Suppressor macrophage (primary cell): ENCODE results near the gene TRABD.

Source experiments
- DNase-seq, 4 experiments: peaks; one replicate each; pipeline ENCODE4 v3.0.0-alpha.2; 2020 to 2022

TRABD gene

GRCh38 chr22:50218996-50219727, 33.4 kb downstream of the TRABD start:
- peak; percentile 40 to 71 (median 51) for DNase-seq

- DNase-seq: no peak
Measured at GRCh38 chr22:50219800-50220602, 34.3 kb downstream of the TRABD start.

- no peak for DNase-seq
Measured at GRCh38 chr22:50220603-50221409, 35.1 kb downstream of the TRABD start.

- no peak for DNase-seq
Measured at GRCh38 chr22:50221410-50222300, 35.9 kb downstream of the TRABD start.

- DNase-seq: no peak
Measured at GRCh38 chr22:50222508-50222907, 36.8 kb downstream of the TRABD start.

GRCh38 chr22:50224071-50224470, 38.4 kb downstream of the TRABD start:
- DNase-seq: no peak

GRCh38 chr22:50225200-50225969, 39.7 kb downstream of the TRABD start:
- no peak for DNase-seq

GRCh38 chr22:50226063-50226874, 40.6 kb downstream of the TRABD start:
- DNase-seq: no peak

GRCh38 chr22:50226875-50227165, 41.1 kb downstream of the TRABD start:
- DNase-seq: no peak

GRCh38 chr22:50227579-50228215, 42.0 kb downstream of the TRABD start:
- DNase-seq: no peak

- no peak for DNase-seq
Measured at GRCh38 chr22:50228366-50228765, 42.7 kb downstream of the TRABD start.

GRCh38 chr22:50229370-50229769, 43.7 kb downstream of the TRABD start:
- DNase-seq: no peak

- DNase-seq: no peak
Measured at GRCh38 chr22:50232481-50233151, 46.9 kb downstream of the TRABD start.

GRCh38 chr22:50233223-50233622, 47.5 kb downstream of the TRABD start:
- DNase-seq: no peak

- peak in 3 of 4 experiments; percentile 23 to 36 (median 32) for DNase-seq
Measured at GRCh38 chr22:50236731-50237409, 51.2 kb downstream of the TRABD start.

- no peak for DNase-seq
Measured at GRCh38 chr22:50238755-50239154, 53.0 kb downstream of the TRABD start.

- no peak for DNase-seq
Measured at GRCh38 chr22:50242406-50242949, 56.8 kb downstream of the TRABD start.

- peak in 3 of 4 experiments; percentile 20 to 39 (median 25) for DNase-seq
Measured at GRCh38 chr22:50243685-50244419, 58.1 kb downstream of the TRABD start.
